CD4-positive, alpha-beta T cell treated with Interleukin-4 for 4 hours (primary cell): ENCODE data around the gene TRIM49C.
"Not testable (repeated sequence)": the region's sequence is repeated elsewhere in the genome, so short reads cannot be mapped to it uniquely, and the experiment has no call there.

ENCODE experiments used
- DNase-seq: peaks from one replicate; pipeline ENCODE4 v3.0.0-alpha.2; 2020

TRIM49C gene

GRCh38 chr11:90030806-90031205 is at the start of gene TRIM49C:
Gene TRIM49C, plus strand, starts transcription at chr11:90031106. Its CDS starts 4,106 bp downstream, at chr11:90035212.
- DNase-seq: not testable (repeated sequence)

DNA sequence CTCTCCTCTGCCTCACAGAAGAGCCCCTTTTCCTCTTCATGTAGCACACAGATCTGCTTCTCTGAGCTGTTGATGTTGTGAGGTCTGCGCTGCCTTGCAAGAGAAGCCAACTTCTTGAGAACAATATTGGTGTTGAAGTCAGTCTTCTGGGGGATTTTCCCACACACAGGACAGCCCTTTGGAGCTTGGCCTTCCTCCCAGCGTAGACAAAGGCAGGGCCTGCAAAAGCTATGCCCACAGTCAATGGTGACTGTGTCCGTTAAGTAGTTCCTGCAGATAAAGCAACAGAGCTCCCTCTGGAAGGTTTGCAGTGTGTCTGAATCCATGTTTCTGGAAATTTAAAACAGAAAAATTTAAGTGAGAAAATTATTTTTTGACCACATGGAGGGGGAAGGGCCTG is 6.7 kb upstream of the TRIM49C start:
- DNase-seq: not testable (repeated sequence)

GRCh38 chr11:90051591-90052209 is 20.8 kb downstream of the TRIM49C start:
- DNase-seq: not testable (repeated sequence)

GRCh38 chr11:90052311-90052710 is 21.4 kb downstream of the TRIM49C start:
- DNase-seq: not testable (repeated sequence)

- DNase-seq: not testable (repeated sequence)
Measured at GRCh38 chr11:90053545-90053944, 22.6 kb downstream of the TRIM49C start.

- DNase-seq: not testable (repeated sequence)
Measured at GRCh38 chr11:90085650-90086049, 54.7 kb downstream of the TRIM49C start, which contains the start of gene UBTFL1. Gene UBTFL1, plus strand, starts transcription at chr11:90085950. Its CDS starts 0 bp downstream, at chr11:90085950.

- not testable (repeated sequence) for DNase-seq
Measured at GRCh38 chr11:90088731-90089130, 57.8 kb downstream of the TRIM49C start.
